GM18858 (cell line): ENCODE measurements around the gene S100A7.
"Not testable (repeated sequence)": the region's sequence is repeated elsewhere in the genome, so short reads cannot be mapped to it uniquely, and the experiment has no call there.

ENCODE experiments used
- ATAC-seq: cut with Tn5 transposase; IDR thresholded peaks from one replicate; pipeline ENCODE4 v1.9.1; 2021; ENCODE audit not compliant: unreplicated experiment

Gene S100A7

GRCh38 chr1:153476491-153477093, 16.1 kb upstream of the S100A7 start:
- no peak for ATAC-seq

- no peak for ATAC-seq
These were observed 14.8 kb upstream of the S100A7 start for GRCh38 chr1:153475282-153475681.

- no peak for ATAC-seq
These were observed 13.9 kb upstream of the S100A7 start for GRCh38 chr1:153474347-153474746.

GRCh38 chr1:153470707-153471106, 10.3 kb upstream of the S100A7 start:
- no peak for ATAC-seq

GRCh38 chr1:153466908-153467307, 6.5 kb upstream of the S100A7 start:
- no peak for ATAC-seq

- no peak for ATAC-seq
These were observed 5.6 kb upstream of the S100A7 start for GRCh38 chr1:153465811-153466636.

GRCh38 chr1:153462741-153463140, 2.3 kb upstream of the S100A7 start:
- not testable (repeated sequence) for ATAC-seq

- no peak for ATAC-seq
These were observed 796 bp downstream of the S100A7 start for GRCh38 chr1:153459655-153460054.

GRCh38 chr1:153456396-153456795, 4.1 kb downstream of the S100A7 start:
- ATAC-seq: no peak

- not testable (repeated sequence) for ATAC-seq
These were observed 11.6 kb downstream of the S100A7 start for GRCh38 chr1:153448851-153449250.

- no peak for ATAC-seq
These were observed 12.8 kb downstream of the S100A7 start for GRCh38 chr1:153447498-153448170.

- ATAC-seq: no peak
These were observed 16.4 kb downstream of the S100A7 start for GRCh38 chr1:153444078-153444477.

- no peak for ATAC-seq
These were observed 17.0 kb downstream of the S100A7 start for GRCh38 chr1:153443486-153443885.

GRCh38 chr1:153441238-153441755, 19.2 kb downstream of the S100A7 start:
- no peak for ATAC-seq

GRCh38 chr1:153439273-153439672, 21.2 kb downstream of the S100A7 start:
- ATAC-seq: no peak

GRCh38 chr1:153438599-153438998, 21.9 kb downstream of the S100A7 start:
- no peak for ATAC-seq

GRCh38 chr1:153437236-153437635, 23.2 kb downstream of the S100A7 start:
- ATAC-seq: no peak

GRCh38 chr1:153434746-153435455, 25.6 kb downstream of the S100A7 start:
- no peak for ATAC-seq

GRCh38 chr1:153432874-153433681, 27.4 kb downstream of the S100A7 start:
- ATAC-seq: no peak

GRCh38 chr1:153431928-153432327, 28.5 kb downstream of the S100A7 start:
- no peak for ATAC-seq
